Measurements from ENCODE around the gene FCHO2.

The FCHO2 gene

GRCh38 chr5:73116506-73116905 lies 160.7 kb downstream of the FCHO2 start:
- DNase-seq = no peak

GRCh38 chr5:73117088-73117740 lies 161.4 kb downstream of the FCHO2 start:
- DNase-seq = no peak

GRCh38 chr5:73118391-73118973 lies 162.6 kb downstream of the FCHO2 start:
- DNase-seq = no peak

GRCh38 chr5:73119451-73120157 lies 163.8 kb downstream of the FCHO2 start:
- no peak for DNase-seq

GRCh38 chr5:73120222-73121118 lies 164.6 kb downstream of the FCHO2 start, which contains the start of gene TMEM171:
TSS of gene TMEM171 (plus strand) at chr5:73120575. CDS start at chr5:73123374, 2,799 bp downstream.
- no peak for DNase-seq

GRCh38 chr5:73121119-73121463 lies 165.2 kb downstream of the FCHO2 start:
- no peak for DNase-seq

- no peak for DNase-seq
These were observed 167.3 kb downstream of the FCHO2 start for GRCh38 chr5:73122875-73123810.

GRCh38 chr5:73125289-73125688 lies 169.4 kb downstream of the FCHO2 start:
- DNase-seq = no peak

GRCh38 chr5:73126381-73126780 lies 170.5 kb downstream of the FCHO2 start:
- peak; percentile 67 for DNase-seq

GRCh38 chr5:73126957-73127356 lies 171.1 kb downstream of the FCHO2 start:
- no peak for DNase-seq

- no peak for DNase-seq
These were observed 173.3 kb downstream of the FCHO2 start for GRCh38 chr5:73129143-73129542.

- DNase-seq = no peak
These were observed 175.0 kb downstream of the FCHO2 start for GRCh38 chr5:73130811-73131210.

GRCh38 chr5:73131711-73132425 lies 176.0 kb downstream of the FCHO2 start:
- no peak for DNase-seq

- no peak for DNase-seq
These were observed 176.9 kb downstream of the FCHO2 start for GRCh38 chr5:73132759-73133158.

GRCh38 chr5:73135021-73135420 lies 179.2 kb downstream of the FCHO2 start:
- DNase-seq = no peak

GRCh38 chr5:73135429-73136054 lies 179.7 kb downstream of the FCHO2 start:
- DNase-seq = no peak

GRCh38 chr5:73136055-73136562 lies 180.3 kb downstream of the FCHO2 start:
- no peak for DNase-seq

- no peak for DNase-seq
These were observed 182.0 kb downstream of the FCHO2 start for GRCh38 chr5:73137563-73138530.

- DNase-seq = no peak
These were observed 183.6 kb downstream of the FCHO2 start for GRCh38 chr5:73139485-73139884.

All from NCI-H1048 (cell line).